Lung (tissue), 12 donors: Measurements from ENCODE around the gene PSME3IP1. TPM values are rescaled to one million over a fixed set of nuclear protein-coding genes. Genes with fewer than 3 reads are reported as not detected.

Experiments
- ATAC-seq: fragments of 200-7000 bp; cut with Tn5 transposase; one replicate; pipeline ENCODE4 v1.9.1; 2020; ENCODE audit warnings: moderate number of reproducible peaks; ENCODE audit not compliant: insufficient read depth, low FRiP score
- DNase-seq, 3 donors: peaks; one replicate each; pipeline ENCODE4 v3.0.0-alpha.2; 2013 to 2017
- H3K27ac ChIP-seq, 2 donors: one replicate each; pipeline ENCODE4 v1.5.1; 2013; ENCODE audit warnings: mild to moderate bottlenecking in 2 of 2, moderate library complexity in 2 of 2, control low read depth in 1 of 2, inconsistent platforms in 1 of 2, low read depth in 1 of 2, low read length in 1 of 2
- H3K27me3 ChIP-seq, 3 donors: one replicate each; pipeline ENCODE4 v1.5.1; 2013; ENCODE audit warnings: low read length in 2 of 3; ENCODE audit not compliant: control insufficient read depth in 3 of 3, insufficient read depth in 3 of 3
- H3K36me3 ChIP-seq, 4 donors: one replicate each; pipeline ENCODE4 v1.5.1; 2013; ENCODE audit warnings: low read length in 4 of 4, mild to moderate bottlenecking in 1 of 4, moderate library complexity in 1 of 4; ENCODE audit not compliant: control insufficient read depth in 4 of 4, insufficient read depth in 4 of 4
- H3K4me1 ChIP-seq, 5 donors: one replicate each; pipeline ENCODE4 v1.5.1; 2013; ENCODE audit warnings: low read length in 5 of 5, mild to moderate bottlenecking in 2 of 5, moderate library complexity in 1 of 5; ENCODE audit not compliant: control insufficient read depth in 5 of 5, insufficient read depth in 5 of 5
- H3K4me3 ChIP-seq: one replicate; pipeline ENCODE4 v1.5.1; 2013; ENCODE audit warnings: mild to moderate bottlenecking, control low read depth, moderate library complexity
- H3K9ac ChIP-seq, 2 donors: one replicate each; pipeline ENCODE4 v1.5.1; 2013; ENCODE audit warnings: low read length in 2 of 2, control low read depth in 1 of 2; ENCODE audit not compliant: insufficient read depth in 1 of 2
- H3K9me3 ChIP-seq, 4 donors: one replicate each; pipeline ENCODE4 v1.5.1; 2013; ENCODE audit warnings: low read length in 3 of 4, mild to moderate bottlenecking in 1 of 4, moderate library complexity in 1 of 4; ENCODE audit not compliant: control insufficient read depth in 4 of 4, insufficient read depth in 3 of 4
- WGBS, 2 donors: extraction: QIAGEN DNeasy Blood & Tissue Kit; methylation state at CpG; one replicate each; pipeline ENCODE4 v1.1.7; 2013; 5-methylcytosine and 5-hydroxymethylcytosine counted together
- polyA plus RNA-seq, 2 donors: library from polyadenylated mRNA; stranded (reverse); fragments of 200-250 nt; gene quantifications; one replicate each; pipeline ENCODE4 v1.2.1, GENCODE V29; 2013
- total RNA-seq, 2 donors: library from RNA; depleted of rRNA in 1 of 2; stranded (reverse); fragments of >200 nt in 1 of 2; gene quantifications; one replicate each; pipeline ENCODE4 v1.2.1, GENCODE V29; 2014 to 2021
- TF ChIP-seq, protein P1 (sequence below): IDR thresholded peaks from 2 replicates; pipeline ENCODE4 v1.5.1; 2012; ENCODE audit warnings: mild to moderate bottlenecking; ENCODE audit errors: control extremely low read depth, extremely low read depth
- donor health status: control.
- donor health status: control.
- donor health status: Bipolar disorder and iron deficiency.
- donor health status: healthy.
- donor health status: DM: yes; HTN: yes; CAD: no.

Gene PSME3IP1
- total and polyA plus RNA-seq, 4 donors, result 59.3 to 83.1 (median 63.1) TPM

GRCh38 chr16:57115514-57116182, 70.2 kb downstream of the PSME3IP1 start:
- H3K9me3 ChIP-seq, result no peaks in the 10 kb centered on the region
- no peak overlapping the region for H3K4me3 ChIP-seq
- H3K27ac ChIP-seq, result peak overlapping the region in 1 of 2 donors; percentile 9
- peak overlapping the region in 1 of 2 donors; percentile 34 for H3K9ac ChIP-seq
- 66 to 79% methylated on average over 25 of the region's 25 CpGs for WGBS, 2 donors
- H3K36me3 ChIP-seq, result peaks cover 0 to 46% (median 8%) of the 10 kb centered on the region in 4 donors
- peak; percentile 85 to 95 (median 89) for DNase-seq
- ATAC-seq, result no peak
- TF ChIP-seq, protein P1, sequence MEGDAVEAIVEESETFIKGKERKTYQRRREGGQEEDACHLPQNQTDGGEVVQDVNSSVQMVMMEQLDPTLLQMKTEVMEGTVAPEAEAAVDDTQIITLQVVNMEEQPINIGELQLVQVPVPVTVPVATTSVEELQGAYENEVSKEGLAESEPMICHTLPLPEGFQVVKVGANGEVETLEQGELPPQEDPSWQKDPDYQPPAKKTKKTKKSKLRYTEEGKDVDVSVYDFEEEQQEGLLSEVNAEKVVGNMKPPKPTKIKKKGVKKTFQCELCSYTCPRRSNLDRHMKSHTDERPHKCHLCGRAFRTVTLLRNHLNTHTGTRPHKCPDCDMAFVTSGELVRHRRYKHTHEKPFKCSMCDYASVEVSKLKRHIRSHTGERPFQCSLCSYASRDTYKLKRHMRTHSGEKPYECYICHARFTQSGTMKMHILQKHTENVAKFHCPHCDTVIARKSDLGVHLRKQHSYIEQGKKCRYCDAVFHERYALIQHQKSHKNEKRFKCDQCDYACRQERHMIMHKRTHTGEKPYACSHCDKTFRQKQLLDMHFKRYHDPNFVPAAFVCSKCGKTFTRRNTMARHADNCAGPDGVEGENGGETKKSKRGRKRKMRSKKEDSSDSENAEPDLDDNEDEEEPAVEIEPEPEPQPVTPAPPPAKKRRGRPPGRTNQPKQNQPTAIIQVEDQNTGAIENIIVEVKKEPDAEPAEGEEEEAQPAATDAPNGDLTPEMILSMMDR, result no peak
- H3K27me3 ChIP-seq, result no peaks in the 10 kb centered on the region
- peaks cover 0 to 17% (median 2%) of the 10 kb centered on the region in 5 donors for H3K4me1 ChIP-seq

GRCh38 chr16:57115168-57115513, 70.7 kb downstream of the PSME3IP1 start:
- DNase-seq (no peak), ATAC-seq (no peak)
- peaks cover 0 to 43% (median 8%) of the 10 kb centered on the region in 4 donors for H3K36me3 ChIP-seq
- H3K27me3 ChIP-seq, result no peaks in the 10 kb centered on the region
- H3K9ac ChIP-seq, result peak overlapping the region; percentile 49 to 68
- TF ChIP-seq, protein P1, result no peak
- H3K9me3 ChIP-seq, result no peaks in the 10 kb centered on the region
- H3K4me3 ChIP-seq, result no peak overlapping the region
- no peak overlapping the region for H3K27ac ChIP-seq
- WGBS, 2 donors, result 65 to 77% methylated on average over 10 of the region's 10 CpGs
- peaks cover 0 to 17% (median 2%) of the 10 kb centered on the region in 5 donors for H3K4me1 ChIP-seq

GRCh38 chr16:57113664-57114063, 72.2 kb downstream of the PSME3IP1 start:
- Histone ChIP-seq H3K4me3 (no peak overlapping the region), H3K36me3 (peaks cover 0 to 31% (median 8%) of the 10 kb centered on the region in 4 donors)
- 90 to 93% methylated on average over 5 of the region's 5 CpGs for WGBS, 2 donors

More at GRCh38 chr16:57113664-57114063, 72.2 kb downstream of the PSME3IP1 start:
- H3K9me3 ChIP-seq, result no peaks in the 10 kb centered on the region
- no peaks in the 10 kb centered on the region for H3K27me3 ChIP-seq
- peaks cover 0 to 17% (median 2%) of the 10 kb centered on the region in 5 donors for H3K4me1 ChIP-seq
- ATAC-seq (no peak), DNase-seq (no peak)
- no peak overlapping the region for H3K27ac ChIP-seq
- TF ChIP-seq, protein P1, result no peak
- no peak overlapping the region for H3K9ac ChIP-seq
